ENCODE results near the gene MAGEB3.

The MAGEB3 gene

GRCh38 chrX:30278365-30278764 lies 47.9 kb downstream of the MAGEB3 start:
- no peak for DNase-seq (ENCODE audit: low read depth in 2 of 3, low spot score in 1 of 3)

DNA sequence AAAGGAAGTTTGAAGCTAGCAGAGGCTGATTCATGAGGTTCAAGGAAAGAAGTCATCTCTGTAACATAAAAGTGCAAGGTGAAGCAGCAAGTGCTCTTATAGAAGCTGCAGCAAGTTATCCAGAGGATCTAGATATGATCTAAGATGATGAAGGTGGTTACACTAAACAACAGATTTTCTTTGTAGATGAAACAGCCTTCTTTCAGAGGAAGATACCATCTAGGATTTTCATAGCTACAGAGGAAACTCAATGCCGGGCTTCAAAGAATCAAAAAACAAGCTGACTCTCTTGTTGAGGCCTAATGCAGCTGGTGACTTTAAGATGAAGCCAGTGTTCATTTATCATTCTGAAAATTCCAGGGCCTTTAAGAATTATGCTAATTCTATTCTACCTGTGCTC lies 50.0 kb downstream of the MAGEB3 start:
- no peak for DNase-seq (ENCODE audit: low read depth in 2 of 3, low spot score in 1 of 3)

DNA sequence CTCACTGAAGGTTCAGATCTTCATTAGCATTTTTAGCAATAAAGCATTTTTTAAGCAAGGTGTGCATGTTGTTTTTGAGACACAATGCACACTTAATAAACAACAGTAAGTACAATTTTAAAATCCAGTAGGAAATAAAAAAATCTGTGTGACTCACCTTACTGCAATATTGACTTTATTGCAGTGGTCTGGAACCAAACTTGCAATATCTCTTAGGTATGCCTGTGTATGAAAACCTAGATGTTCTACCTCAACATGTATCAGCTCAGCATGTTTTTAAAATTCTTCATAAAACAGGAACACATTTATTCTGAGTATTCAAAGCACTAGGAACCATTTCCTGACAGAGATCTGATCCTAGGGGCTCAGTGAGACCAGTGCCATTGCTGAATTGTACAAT lies 52.1 kb downstream of the MAGEB3 start:
- no peak for DNase-seq (ENCODE audit: low read depth in 2 of 3, low spot score in 1 of 3)

GRCh38 chrX:30283456-30284200 lies 53.2 kb downstream of the MAGEB3 start:
- DNase-seq (ENCODE audit: low read depth in 2 of 3, low spot score in 1 of 3) = no peak
